K562 (cell line): Measurements from ENCODE around the gene FHDC1. TPM values are rescaled to one million over a fixed set of nuclear protein-coding genes. Genes with fewer than 3 reads are reported as not detected.

ENCODE experiments used
- ATAC-seq: fragments of 200-7000 bp; cut with Tn5 transposase; 3 replicates; pipeline ENCODE4 v1.9.1; 2020; ENCODE audit warnings: moderate library complexity
- BruUV-seq: library from RNA; stranded (reverse); fragments of 400-500 nt; replicated peaks from 2 replicates; lab custom pipeline; 2021; lab: Mats Ljungman, UMichigan
- CTCF ChIA-PET: fragments of 300-600 bp; formaldehyde crosslinking; extraction: SDS; loops from one replicate; lab custom pipeline; 2021; ENCODE audit warnings: low intra/inter-chr PET ratio; lab: Yijun Ruan, JAX
- POLR2A ChIA-PET: fragments of 300-600, 350-650 bp; sonication (Branson Sonifier 250); formaldehyde crosslinking; extraction: SDS; loops from one replicate; lab custom pipeline; 2021; ENCODE audit warnings: antibody characterized with exemption, inconsistent platforms; lab: Yijun Ruan, JAX
- DNase-seq, 4 experiments: peaks; one replicate each; pipeline versions ENCODE4 v3.0.0 to v3.0.0-alpha.2; 2011 to 2018; ENCODE audit warnings: low spot score in 3 of 4, mixed read lengths in 3 of 4; ENCODE audit errors: extremely low read depth in 1 of 4
- FAIRE-seq: peaks from 2 replicates; lab custom pipeline; 2011; peaks lifted over from hg19 to GRCh38; lab: Jason Lieb, UNC
- H2AFZ ChIP-seq: 2 replicates; pipeline ENCODE4 v1.6.0; 2011; ENCODE audit warnings: low read depth, low read length, control low read depth, inconsistent platforms
- H3K27ac ChIP-seq: fragments of 200-600 bp; 3 replicates; pipeline ENCODE4 v1.8.0; 2011; ENCODE audit warnings: low read depth, mild to moderate bottlenecking, control low read depth, inconsistent platforms, low read length, moderate library complexity, mixed read lengths; ENCODE audit errors: extremely low read depth
- H3K27me3 ChIP-seq, 2 experiments: fragments of 300-600 bp in 1 of 2; 2 replicates in 1 of 2; 3 replicates in 1 of 2; pipeline versions ENCODE4 v1.6.0 to v1.8.0; 2011; ENCODE audit warnings: inconsistent platforms in 2 of 2, low read length in 2 of 2, mild to moderate bottlenecking in 1 of 2, mixed read lengths in 1 of 2, moderate library complexity in 1 of 2; ENCODE audit not compliant: control insufficient read depth in 2 of 2, insufficient read depth in 2 of 2
- H3K36me3 ChIP-seq: fragments of 300-600 bp; 3 replicates; pipeline ENCODE4 v1.8.0; 2011; ENCODE audit warnings: mild to moderate bottlenecking, low read length, inconsistent platforms; ENCODE audit not compliant: control insufficient read depth, insufficient read depth
- H3K4me1 ChIP-seq, 2 experiments: fragments of 200-600 bp in 1 of 2; replicated peaks in 1 of 2; 2 replicates in 1 of 2; 3 replicates in 1 of 2; pipeline versions ENCODE4 v1.5.1 to v1.8.0; 2011; ENCODE audit warnings: inconsistent platforms in 2 of 2, low read length in 2 of 2, mild to moderate bottlenecking in 1 of 2, mixed read lengths in 1 of 2, moderate library complexity in 1 of 2; ENCODE audit not compliant: control insufficient read depth in 2 of 2, insufficient read depth in 2 of 2
- H3K4me2 ChIP-seq: 2 replicates; pipeline ENCODE4 v1.6.1; 2011; ENCODE audit warnings: low read length, control low read depth, inconsistent platforms, mixed read lengths; ENCODE audit not compliant: insufficient read depth
- H3K4me3 ChIP-seq: fragments of 200-600 bp; sonication (generic), shearing (Covaris generic); 2 replicates; pipeline ENCODE4 v1.5.1; 2016; ENCODE audit warnings: control low read depth, inconsistent platforms
- H3K79me2 ChIP-seq: fragments of 200-600 bp; 3 replicates; pipeline ENCODE4 v1.8.0; 2011; ENCODE audit warnings: low read length, inconsistent platforms; ENCODE audit not compliant: control insufficient read depth, insufficient read depth
- H3K9ac ChIP-seq, 2 experiments: 2 replicates each; pipeline versions ENCODE4 v1.6.0 to v1.6.1; 2011; ENCODE audit warnings: low read depth in 2 of 2, low read length in 2 of 2, control low read depth in 1 of 2, inconsistent platforms in 1 of 2, mild to moderate bottlenecking in 1 of 2, mixed read lengths in 1 of 2; ENCODE audit not compliant: insufficient read depth in 1 of 2
- H3K9me1 ChIP-seq: one replicate; pipeline ENCODE4 v1.6.0; 2011; ENCODE audit warnings: inconsistent platforms, mild to moderate bottlenecking, low read length, moderate library complexity; ENCODE audit not compliant: control insufficient read depth, insufficient read depth
- H3K9me3 ChIP-seq: replicated peaks from 2 replicates; pipeline ENCODE4 v1.5.1; 2011; ENCODE audit warnings: low read depth, low read length, inconsistent platforms; ENCODE audit not compliant: control insufficient read depth, insufficient read depth
- H4K20me1 ChIP-seq: replicated peaks from 2 replicates; pipeline ENCODE4 v1.6.1; 2011; ENCODE audit warnings: low read length, inconsistent platforms, mixed read lengths; ENCODE audit not compliant: control insufficient read depth, insufficient read depth
- E2F6 ChIP-seq, 2 experiments: IDR thresholded peaks; 2 replicates each; pipeline ENCODE4 v1.6.1; 2011; ENCODE audit warnings: borderline replicate concordance in 1 of 2, control low read depth in 1 of 2, low read depth in 1 of 2, low read length in 1 of 2, mild to moderate bottlenecking in 1 of 2, mixed read lengths in 1 of 2, moderate library complexity in 1 of 2; ENCODE audit not compliant: insufficient read depth in 1 of 2, insufficient read length in 1 of 2, poor library complexity in 1 of 2, severe bottlenecking in 1 of 2; ENCODE audit errors: extremely low read depth in 1 of 2
- SIX5 ChIP-seq, 2 experiments: IDR thresholded peaks; 2 replicates each; pipeline ENCODE4 v1.6.1; 2011; ENCODE audit warnings: low read length in 2 of 2, borderline replicate concordance in 1 of 2, low read depth in 1 of 2, mild to moderate bottlenecking in 1 of 2, moderate library complexity in 1 of 2; ENCODE audit not compliant: insufficient read depth in 1 of 2
- SMAD2 ChIP-seq: fragments of 150-350 bp; IDR thresholded peaks from 2 replicates; pipeline ENCODE4 v1.6.1; 2014; ENCODE audit warnings: low read depth, mild to moderate bottlenecking, low read length
- ZC3H8 ChIP-seq: fragments of 450-650 bp; IDR thresholded peaks from 2 replicates; pipeline ENCODE4 v1.6.1; 2017
- ZNF395 ChIP-seq: fragments of 200-800 bp; sonication (Bioruptor generic); IDR thresholded peaks from 2 replicates; pipeline ENCODE4 v1.6.1; 2017; ENCODE audit warnings: missing genetic modification characterization, missing compliant biosample characterization
- WGBS: fragments of 100-300 bp; shearing (Covaris generic); methylation state at CpG from one replicate; pipeline ENCODE4 v1.1.6; 2016; ENCODE audit warnings: low coverage, mixed read lengths; ENCODE audit not compliant: insufficient coverage; ENCODE audit errors: missing lambda C conversion rate; 5-methylcytosine and 5-hydroxymethylcytosine counted together
- in situ Hi-C: fragments of 300-500 bp; cut with MboI; formaldehyde crosslinking; loops from 4 replicates; pipeline ENCODE4 v1.15.0; 2018; ENCODE audit warnings: inconsistent platforms, mixed read lengths
- intact Hi-C: fragments of 100-400 bp; cut with micrococcal nuclease; formaldehyde crosslinking; loops from 2 replicates; pipeline ENCODE4 v1.14.2; 2022
- polyA plus RNA-seq, 8 experiments: library from polyadenylated mRNA; depleted of rRNA in 4 of 8; stranded (reverse) in 5 of 8; unstranded in 3 of 8; fragments of >200 nt; fragmentation: Nextera tagmentation in 2 of 8; fragmentation: Illumina TruSeq in 1 of 8; extraction: Ambion mirVana in 2 of 8; extraction: Trizol in 1 of 8; gene quantifications; 2 replicates each; pipeline versions ENCODE4 v1.2.1 to v1.2.3, GENCODE V29; 2011 to 2014; ENCODE audit warnings: inconsistent platforms in 1 of 8, missing spikeins in 1 of 8
- total RNA-seq, 7 experiments: library from RNA; depleted of rRNA in 6 of 7; stranded (reverse); fragments of >200 nt in 6 of 7; fragmentation: Illumina TruSeq in 2 of 7; extraction: Trizol in 2 of 7; gene quantifications; 2 replicates each; pipeline versions ENCODE4 v1.2.1 to v1.2.3, GENCODE V29; 2011 to 2021; ENCODE audit warnings: low replicate concordance in 1 of 7

Gene FHDC1
- total and polyA plus RNA-seq, 9 of the 15 experiments (the other 6 are each of a cell fraction or from before 2014, with no cell fraction given), result 0.01 to 0.43 (median 0.07) TPM

GRCh38 chr4:153020457-153020856 is 84.3 kb downstream of the FHDC1 start:
- intact Hi-C loops (no loop called here), in situ Hi-C loops (no loop called here)
- no peaks in the 10 kb centered on the region for H3K79me2 ChIP-seq
- H3K9me1 ChIP-seq, result no peaks in the 10 kb centered on the region
- peaks cover 5 to 11% of the 10 kb centered on the region in 2 experiments; a peak in 3 of 5 replicates for H3K4me1 ChIP-seq
- no peak for TF ChIP-seq SMAD2
- TF ChIP-seq ZNF395 (CRISPR knock-in tag), result no peak
- TF ChIP-seq ZC3H8, result no peak
- TF ChIP-seq SIX5 (IDR thresholded peaks at IDR 0.05; ENCODE audit: borderline replicate concordance in 1 of 2, insufficient read depth in 1 of 2, low read depth in 1 of 2, low read length in 2 of 2), result no peak
- TF ChIP-seq E2F6 (IDR thresholded peaks at IDR 0.05; ENCODE audit: borderline replicate concordance in 1 of 2, extremely low read depth in 1 of 2, insufficient read depth in 1 of 2, insufficient read length in 1 of 2, low read depth in 1 of 2, low read length in 1 of 2, poor library complexity in 1 of 2, severe bottlenecking in 1 of 2), result peak in 1 of 2 experiments; percentile 34
- H3K4me3 ChIP-seq, result no peak overlapping the region
- H3K4me2 ChIP-seq, result no peak overlapping the region
- POLR2A ChIA-PET, result interaction anchor here (0.9 kb wide), 1 partner anchor 17 kb away, joined by 4 read pairs; no protein-coding TSS in a partner anchor
- no peaks in the 10 kb centered on the region for H4K20me1 ChIP-seq
- WGBS, result 3% methylated on average over 7 of the region's 7 CpGs
- H2AFZ ChIP-seq, result peak overlapping the region; percentile 47; the same call in 1 of the 2 replicates
- no peak overlapping the region for H3K9ac ChIP-seq
- ATAC-seq (no peak), DNase-seq (no peak), FAIRE-seq (no peak)
- no TSS peak for BruUV-seq
- H3K9me3 ChIP-seq, result no peaks in the 10 kb centered on the region; the same call in 1 of the 2 replicates
- H3K27ac ChIP-seq, result no peak overlapping the region
- H3K36me3 ChIP-seq, result no peaks in the 10 kb centered on the region
- CTCF ChIA-PET, result no interaction called here
- peaks cover 0 to 44% of the 10 kb centered on the region in 2 experiments; a peak in 3 of 5 replicates for H3K27me3 ChIP-seq
